Posterior cingulate gyrus (tissue), 11 donors: ENCODE data around the gene SLC50A1.
A peak's percentile ranks its signal among the peaks of the same experiment; 100 is the strongest.

ENCODE experiments used
- DNase-seq, 10 donors: peaks; one replicate each; pipeline versions ENCODE4 v3.0.0 to v3.0.0-alpha.2; 2020 to 2021; ENCODE audit warnings: mixed read lengths in 3 of 10
- intact Hi-C: fragments of 100-400 bp; cut with DNase I; formaldehyde crosslinking; loops from one replicate; pipeline ENCODE4 v1.15.1; 2023

The SLC50A1 gene

DNA sequence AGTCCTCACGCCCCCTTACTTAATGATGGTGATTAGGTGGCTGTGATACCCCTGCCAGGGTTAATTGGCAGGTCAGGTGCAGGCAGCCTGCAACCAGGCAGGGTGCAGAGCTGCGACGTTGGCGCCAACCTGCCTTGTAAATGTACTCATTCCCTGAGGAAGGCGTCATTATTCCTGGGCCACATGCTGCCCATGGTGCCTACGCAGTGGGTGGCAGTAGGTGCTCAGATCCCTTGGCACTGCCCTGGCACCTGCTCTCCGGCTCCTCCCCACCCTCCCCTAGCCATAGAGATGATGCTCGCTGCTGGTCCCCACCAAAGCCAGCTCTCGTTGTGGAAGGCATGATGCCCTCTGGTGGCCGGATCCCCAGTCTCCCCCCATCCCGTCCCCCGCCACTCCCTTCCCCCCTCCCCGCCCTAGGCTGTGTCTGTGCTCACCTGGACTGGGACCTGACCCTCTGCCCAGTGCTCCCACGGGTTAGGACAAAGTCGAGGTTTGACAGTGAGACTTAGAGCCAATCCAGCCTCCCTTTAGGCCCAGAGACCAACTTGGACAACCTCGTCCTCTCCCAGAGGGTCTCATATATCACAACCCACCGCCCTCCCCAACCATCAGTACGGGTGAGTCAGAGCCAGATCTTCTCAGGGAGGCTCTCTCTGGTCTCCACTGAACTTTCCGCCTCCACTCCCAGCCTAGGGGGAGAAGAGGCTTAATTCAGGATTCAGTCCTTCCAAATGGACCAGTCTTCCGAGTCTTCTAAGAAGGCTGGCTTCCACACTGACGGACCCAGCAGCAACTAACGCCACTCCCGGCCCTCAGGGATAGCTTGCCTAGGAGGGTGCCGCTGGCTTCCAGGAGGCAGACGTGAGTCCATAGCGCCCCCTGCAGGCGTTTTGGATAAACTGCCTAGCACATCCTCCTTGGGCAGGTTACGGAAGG, 31.8 kb downstream of the SLC50A1 start:
- intact Hi-C loops: loop anchor here (1.0 to 2.0 kb wide), 2 partner anchors 41 to 76 kb away; partner anchors contain the start of gene EFNA1
- DNase-seq: peak; percentile 86 to 99 (median 94)

DNA sequence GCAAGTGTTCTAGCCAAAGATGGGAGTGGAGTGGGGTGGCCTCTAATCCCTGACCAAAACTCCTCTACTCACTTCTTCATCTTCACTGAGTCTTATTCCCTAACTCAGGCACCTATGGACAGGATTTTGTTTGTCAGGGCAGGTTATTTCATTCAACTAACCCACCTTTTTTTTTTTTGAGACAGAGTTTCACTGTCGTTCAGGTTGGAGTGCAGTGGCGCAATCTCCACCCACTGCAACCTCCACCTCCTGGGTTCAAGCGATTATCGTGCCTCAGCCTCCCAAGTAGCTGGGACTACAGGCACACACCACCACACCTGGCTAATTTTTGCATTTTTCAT, 32.4 kb downstream of the SLC50A1 start:
- peak in 1 of 10 donors; percentile 20 for DNase-seq
- intact Hi-C loops: loop anchor here (1.0 kb wide), 1 partner anchor 77 kb away; no protein-coding TSS in a partner anchor

DNA sequence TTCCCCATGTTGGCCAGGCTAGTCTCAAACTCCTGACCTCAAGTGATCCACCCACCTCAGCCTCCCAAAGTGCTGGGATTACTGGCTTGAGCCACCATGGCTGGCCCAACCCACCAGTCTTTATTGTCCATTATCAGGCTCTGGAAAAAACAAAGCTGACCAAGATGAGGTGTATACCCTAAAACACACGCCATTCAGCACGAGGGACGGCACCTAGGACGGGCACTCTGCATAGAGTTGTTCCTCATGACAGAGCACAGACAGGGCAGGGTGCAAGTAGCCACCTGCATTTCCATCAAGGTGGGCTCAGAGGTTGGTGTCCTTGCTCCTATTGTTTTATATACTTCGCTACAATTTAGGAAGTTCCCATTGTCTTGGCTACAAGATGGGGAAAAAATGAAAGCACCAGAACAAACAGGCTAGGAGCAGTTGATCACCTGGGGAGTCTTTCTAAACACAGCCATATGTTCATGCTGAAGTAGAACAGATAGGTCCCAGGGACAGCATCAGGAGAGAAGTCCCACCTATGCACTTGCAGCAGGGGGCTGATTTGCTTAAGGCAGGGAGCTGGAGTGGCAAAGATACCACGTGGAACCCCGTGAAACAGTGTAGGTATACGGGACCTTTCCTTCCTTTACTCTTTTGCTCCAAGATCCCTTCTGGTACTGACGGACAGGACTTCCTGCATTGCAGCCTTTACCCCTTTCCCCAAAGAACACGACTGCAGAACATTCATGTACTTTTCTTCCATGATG, 33.0 kb downstream of the SLC50A1 start:
- intact Hi-C loops: loop anchor here (1.0 kb wide), 1 partner anchor 77 kb away; no protein-coding TSS in a partner anchor
- DNase-seq: peak in 1 of 10 donors; percentile 8

DNA sequence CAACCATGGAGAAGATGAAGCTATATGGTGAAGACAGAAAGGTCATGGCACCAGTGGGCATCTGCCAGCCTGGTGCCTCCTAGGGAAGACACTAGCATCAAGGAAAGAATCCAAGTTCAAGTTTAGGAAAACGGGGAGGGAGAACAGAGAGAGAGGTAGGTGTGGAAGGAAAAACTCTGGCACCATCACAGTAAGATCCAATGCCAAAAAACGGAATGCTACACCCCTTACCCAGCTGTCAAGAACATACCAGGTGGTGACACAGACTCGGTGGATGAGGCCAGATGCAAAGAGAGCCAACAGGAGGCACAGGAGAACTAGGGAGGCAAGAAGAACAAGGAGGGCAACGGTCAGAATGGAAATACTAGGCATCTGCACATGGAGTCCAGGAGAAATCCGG, 33.9 kb downstream of the SLC50A1 start:
- intact Hi-C loops: no loop called here
- DNase-seq: no peak

DNA sequence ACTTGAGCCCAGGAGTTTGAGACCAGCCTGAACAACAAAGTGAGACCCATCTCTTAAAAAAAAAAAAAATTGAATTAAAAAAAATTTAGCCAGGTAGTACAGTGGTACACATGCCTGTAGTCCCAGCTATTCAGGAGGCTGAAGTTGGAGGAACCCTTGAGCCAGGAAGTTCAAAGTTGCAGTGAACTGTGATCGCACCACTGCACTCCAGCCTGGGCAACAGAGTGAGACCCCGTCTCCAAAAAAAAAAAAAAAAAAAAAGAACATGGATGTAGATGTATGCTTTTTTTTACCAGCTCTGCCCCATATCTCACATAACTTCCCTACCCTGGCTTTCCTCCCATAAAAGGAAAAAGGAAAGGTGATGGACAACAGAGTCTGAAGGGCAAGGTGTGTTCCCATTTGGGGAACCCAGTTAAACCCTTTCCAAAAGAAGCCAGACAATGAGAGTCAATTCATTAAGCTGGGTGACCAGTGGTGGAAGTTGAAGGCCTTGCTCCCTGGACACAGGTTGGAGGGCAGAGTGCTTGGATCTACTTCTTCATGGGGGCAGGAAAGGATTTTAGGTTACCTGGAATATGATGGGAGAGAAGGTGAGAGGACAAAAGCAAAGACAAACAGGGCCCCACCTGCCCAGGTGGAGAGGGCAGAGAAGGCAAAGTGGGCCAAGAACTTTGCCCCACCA, 34.6 kb downstream of the SLC50A1 start:
- intact Hi-C loops: no loop called here

DNA sequence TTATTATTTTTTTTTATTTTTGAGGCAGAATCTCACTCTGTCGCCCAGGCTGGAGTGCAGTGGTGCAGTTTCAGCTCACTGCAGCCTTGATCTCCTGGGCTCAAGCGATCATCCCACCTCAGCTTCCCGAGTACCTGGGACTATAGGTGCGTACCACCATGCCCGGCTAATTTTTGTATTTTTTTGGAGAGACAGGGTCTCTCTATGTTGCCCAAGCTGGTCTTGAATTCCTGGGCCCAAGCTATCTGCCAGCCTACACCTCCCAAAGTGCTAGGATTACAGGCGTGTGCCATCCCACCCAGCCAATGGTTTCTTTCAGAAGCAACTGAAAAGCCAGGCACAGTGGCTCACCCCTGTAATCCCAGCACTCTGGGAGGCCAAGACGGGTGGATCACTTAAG, 35.2 kb downstream of the SLC50A1 start:
- intact Hi-C loops: no loop called here
- DNase-seq: peak in 1 of 10 donors; percentile 10

More for the DNA sequence above, 34.6 kb downstream of the SLC50A1 start:
- DNase-seq: no peak

- DNase-seq: no peak
- intact Hi-C loops: no loop called here
Measured at GRCh38 chr1:155171836-155172731, 36.4 kb downstream of the SLC50A1 start.

DNA sequence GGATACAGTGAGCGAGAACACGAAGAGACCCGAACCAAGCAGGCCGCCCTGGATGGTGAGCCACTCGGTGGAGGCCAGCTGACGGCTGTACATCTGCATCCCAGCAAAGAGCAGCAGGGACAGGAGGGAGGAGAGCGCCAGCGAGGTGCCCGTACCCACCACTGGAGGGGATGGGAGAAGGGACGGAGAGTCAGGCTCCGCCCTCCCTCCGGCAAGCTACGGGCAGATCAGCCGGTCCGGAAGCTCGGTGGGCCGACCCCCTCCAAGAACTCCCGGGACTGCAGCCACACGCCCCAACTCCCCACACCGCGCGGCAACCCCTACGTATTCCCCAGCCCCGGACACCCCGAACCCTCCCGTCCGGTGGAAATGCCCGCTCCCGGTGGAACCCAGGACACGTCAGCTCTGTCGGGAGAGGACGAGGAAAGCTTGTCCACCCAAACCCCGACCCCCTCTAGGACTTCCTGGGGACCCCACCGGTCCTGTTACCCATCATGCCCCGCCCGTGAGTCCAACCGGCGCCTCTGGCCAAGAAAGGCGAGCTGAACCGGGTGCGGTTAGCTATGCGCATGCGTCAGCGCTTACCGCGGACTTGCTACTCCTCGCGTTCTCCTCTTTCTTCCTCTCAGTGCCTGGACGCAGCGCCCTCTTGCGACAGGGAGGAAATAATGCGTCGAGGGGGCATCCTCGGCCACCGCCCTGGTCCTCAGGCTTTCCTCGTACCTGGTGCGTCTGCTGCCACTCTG, 37.3 kb downstream of the SLC50A1 start, which contains the start of gene KRTCAP2:
TSS of gene KRTCAP2 (minus strand) at position 573 of the 746 bp plus-strand sequence. CDS start at position 493, 80 bp downstream.
- intact Hi-C loops: no loop called here
- DNase-seq: peak; percentile 94 to 99 (median 96)

DNA sequence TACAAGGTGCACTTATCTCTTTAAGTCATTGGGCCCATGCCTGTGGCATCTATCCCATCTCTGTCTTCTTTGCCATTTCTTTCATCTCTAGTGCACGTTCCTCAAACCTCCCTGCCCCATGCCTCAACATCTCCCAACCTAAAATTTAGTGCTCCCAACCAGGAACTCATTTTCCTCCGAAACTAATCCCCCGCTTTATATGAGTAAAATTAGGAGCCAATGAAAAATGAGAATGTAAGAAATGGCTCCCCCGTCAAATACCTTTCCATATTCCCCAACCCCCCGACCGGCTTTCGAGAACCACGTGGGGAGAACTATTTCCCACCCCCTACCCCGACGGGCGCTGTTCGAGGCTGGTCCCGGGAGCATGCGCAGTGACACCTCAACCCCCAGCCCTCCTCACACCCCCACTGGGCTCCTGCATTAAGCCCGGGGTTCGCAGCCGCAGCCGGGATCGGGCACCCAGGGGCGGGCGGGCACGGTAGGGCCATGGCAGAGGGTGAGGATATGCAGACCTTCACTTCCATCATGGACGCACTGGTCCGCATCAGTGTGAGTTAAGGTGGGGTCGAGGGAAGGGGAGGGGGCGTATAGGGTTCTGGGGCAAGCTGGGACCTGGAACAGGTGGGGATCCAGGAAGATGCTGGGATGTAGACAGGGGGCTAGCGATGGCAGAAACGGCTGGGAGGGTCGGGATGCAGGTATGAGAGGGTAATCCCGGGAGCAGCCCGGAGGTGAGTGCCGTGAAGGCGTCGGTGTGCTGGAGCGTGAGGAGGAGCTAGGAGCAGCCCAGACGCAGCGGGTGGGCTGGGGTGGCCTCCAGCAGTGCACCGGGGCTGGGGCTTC, 38.0 kb downstream of the SLC50A1 start, which contains the start of gene TRIM46:
TSS of gene TRIM46 (plus strand) at position 372 of the 846 bp plus-strand sequence. CDS start at position 490, 118 bp downstream.
- intact Hi-C loops: no loop called here
- DNase-seq: peak; percentile 57 to 96 (median 77)

- peak in 9 of 10 donors; percentile 23 to 92 (median 56) for DNase-seq
- intact Hi-C loops: no loop called here
Measured at GRCh38 chr1:155174324-155175280, 39.0 kb downstream of the SLC50A1 start.

DNA sequence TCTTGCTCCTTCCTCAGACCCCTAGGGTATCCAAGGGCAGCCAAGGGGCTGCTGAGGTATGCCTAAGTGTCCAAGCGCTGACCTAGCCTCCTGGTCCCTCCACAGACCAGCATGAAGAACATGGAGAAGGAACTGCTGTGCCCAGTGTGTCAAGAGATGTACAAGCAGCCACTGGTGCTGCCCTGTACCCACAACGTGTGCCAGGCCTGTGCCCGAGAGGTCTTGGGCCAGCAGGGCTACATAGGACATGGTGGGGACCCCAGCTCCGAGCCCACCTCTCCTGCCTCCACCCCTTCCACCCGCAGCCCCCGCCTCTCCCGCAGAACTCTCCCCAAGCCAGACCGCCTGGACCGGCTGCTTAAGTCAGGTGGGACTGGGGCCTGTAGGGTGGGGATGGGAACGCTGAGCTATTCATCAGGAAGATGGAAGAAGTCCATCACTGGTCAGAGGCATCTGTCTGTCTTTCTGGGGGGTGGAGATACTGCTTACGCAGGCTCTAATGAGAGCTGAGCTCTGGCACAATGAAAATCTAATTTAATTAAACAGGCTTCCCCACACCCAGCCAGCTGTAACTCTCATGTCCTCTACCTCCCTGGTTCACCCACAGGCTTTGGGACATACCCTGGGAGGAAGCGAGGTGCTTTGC, 39.8 kb downstream of the SLC50A1 start:
- DNase-seq: peak in 2 of 10 donors; percentile 65 to 69
- intact Hi-C loops: no loop called here

DNA sequence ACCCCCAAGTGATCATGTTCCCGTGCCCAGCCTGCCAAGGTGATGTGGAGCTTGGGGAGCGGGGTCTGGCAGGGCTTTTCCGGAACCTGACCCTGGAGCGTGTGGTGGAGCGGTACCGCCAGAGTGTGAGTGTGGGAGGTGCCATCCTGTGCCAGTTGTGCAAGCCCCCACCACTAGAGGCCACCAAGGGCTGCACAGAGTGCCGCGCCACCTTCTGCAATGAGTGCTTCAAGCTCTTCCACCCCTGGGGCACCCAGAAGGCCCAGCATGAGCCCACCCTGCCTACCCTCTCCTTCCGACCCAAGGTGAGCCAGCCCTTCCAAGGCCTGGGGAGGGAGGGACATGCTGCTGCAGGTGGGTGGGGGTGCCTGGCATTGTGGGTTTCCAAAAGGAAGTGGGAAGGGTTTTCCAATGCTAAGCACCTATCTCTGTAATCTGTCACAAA, 40.3 kb downstream of the SLC50A1 start:
- intact Hi-C loops: no loop called here
- DNase-seq: peak in 3 of 10 donors; percentile 78 to 85 (median 78)

GRCh38 chr1:155176544-155177071, 41.0 kb downstream of the SLC50A1 start:
- peak; percentile 75 to 98 (median 90) for DNase-seq
- intact Hi-C loops: no loop called here

- peak in 2 of 10 donors; percentile 23 to 37 for DNase-seq
- intact Hi-C loops: no loop called here
Measured at GRCh38 chr1:155177192-155177917, 41.7 kb downstream of the SLC50A1 start.

DNA sequence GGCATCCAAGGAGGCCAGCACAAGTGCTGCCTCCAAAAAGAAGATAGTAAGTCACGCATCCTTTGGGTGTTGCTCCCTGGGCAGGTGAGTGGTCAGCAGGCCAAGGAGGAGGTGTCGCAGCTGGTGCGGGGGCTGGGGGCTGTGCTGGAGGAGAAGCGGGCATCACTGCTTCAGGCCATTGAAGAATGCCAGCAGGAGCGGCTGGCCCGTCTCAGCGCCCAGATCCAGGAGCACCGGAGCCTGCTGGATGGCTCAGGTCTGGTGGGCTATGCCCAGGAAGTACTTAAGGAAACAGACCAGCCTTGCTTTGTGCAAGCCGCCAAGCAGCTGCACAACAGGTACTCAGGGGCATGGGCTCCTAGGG, 42.2 kb downstream of the SLC50A1 start:
- intact Hi-C loops: no loop called here
- peak in 1 of 10 donors; percentile 70 for DNase-seq
